Small intestine (tissue), 7 donors: Measurements from ENCODE around the gene EIF1B. TPM values are rescaled to one million over a fixed set of nuclear protein-coding genes. Genes with fewer than 3 reads are reported as not detected.

Experiments used
- DNase-seq, 2 donors: peaks; one replicate each; pipeline versions ENCODE4 v3.0.0 to v3.0.0-alpha.2; 2013
- FAIRE-seq: peaks from 2 replicates; lab custom pipeline; 2012; peaks lifted over from hg19 to GRCh38; lab: Jason Lieb, UNC
- H3K27ac ChIP-seq, 3 donors: one replicate each; pipeline ENCODE4 v1.5.1; 2013; ENCODE audit warnings: low read length in 2 of 3, mild to moderate bottlenecking in 2 of 3, control low read depth in 1 of 3, inconsistent platforms in 1 of 3, low read depth in 1 of 3, moderate library complexity in 1 of 3
- H3K27me3 ChIP-seq, 3 donors: one replicate each; pipeline ENCODE4 v1.6.1; 2013; ENCODE audit warnings: low read length in 3 of 3, inconsistent platforms in 1 of 3; ENCODE audit not compliant: control insufficient read depth in 3 of 3, insufficient read depth in 3 of 3
- H3K36me3 ChIP-seq, 3 donors: one replicate each; pipeline ENCODE4 v1.6.1; 2013; ENCODE audit warnings: low read length in 3 of 3, inconsistent platforms in 1 of 3, low read depth in 1 of 3, mild to moderate bottlenecking in 1 of 3, moderate library complexity in 1 of 3; ENCODE audit not compliant: control insufficient read depth in 3 of 3, insufficient read depth in 2 of 3
- H3K4me1 ChIP-seq, 3 donors: one replicate each; pipeline ENCODE4 v1.6.1; 2013; ENCODE audit warnings: low read length in 2 of 3, inconsistent platforms in 1 of 3, low read depth in 1 of 3, mild to moderate bottlenecking in 1 of 3, moderate library complexity in 1 of 3; ENCODE audit not compliant: control insufficient read depth in 3 of 3, insufficient read depth in 2 of 3
- H3K4me3 ChIP-seq, 3 donors: one replicate each; pipeline ENCODE4 v1.5.1; 2013; ENCODE audit warnings: low read length in 3 of 3, control low read depth in 1 of 3, inconsistent platforms in 1 of 3, low read depth in 1 of 3, mild to moderate bottlenecking in 1 of 3, moderate library complexity in 1 of 3
- H3K9me3 ChIP-seq, 2 donors: one replicate each; pipeline ENCODE4 v1.6.1; 2013; ENCODE audit warnings: low read depth in 1 of 2, low read length in 1 of 2; ENCODE audit not compliant: control insufficient read depth in 2 of 2, insufficient read depth in 1 of 2
- WGBS, 3 donors: extraction: QIAGEN DNeasy Blood & Tissue Kit; methylation state at CpG; one replicate each; pipeline ENCODE4 v1.1.7; 2013; 5-methylcytosine and 5-hydroxymethylcytosine counted together
- polyA plus RNA-seq, 4 donors: library from polyadenylated mRNA; stranded (reverse) in 3 of 4; unstranded in 1 of 4; fragments of 200-250 nt in 3 of 4; fragments of 120-200 nt in 1 of 4; gene quantifications; one replicate each; pipeline versions ENCODE4 v1.2.1 to v1.2.3, GENCODE V29; 2013
- donor health status: healthy with polysubstance abuse.
- donor health status: control.
- donor health status: control.
- donor health status: Bipolar disorder and iron deficiency.
- donor health status: healthy.

The EIF1B gene
- polyA plus RNA-seq, 4 donors: 56.1 to 118 (median 94.2) TPM

GRCh38 chr3:40328374-40328773, 18.9 kb downstream of the EIF1B start:
- Histone ChIP-seq H3K36me3 (no peaks in the 10 kb centered on the region), H3K4me3 (no peak overlapping the region), H3K4me1 (no peaks in the 10 kb centered on the region), H3K27ac (no peak overlapping the region), H3K9me3 (no peaks in the 10 kb centered on the region), H3K27me3 (no peaks in the 10 kb centered on the region)
- FAIRE-seq: no peak
- WGBS, 3 donors: 79 to 86% (median 83%) methylated on average over 5 of the region's 5 CpGs
- DNase-seq: no peak

- no peaks in the 10 kb centered on the region for H3K27me3 ChIP-seq
- no peak overlapping the region for H3K27ac ChIP-seq
- H3K4me3 ChIP-seq: no peak overlapping the region
- DNase-seq (no peak), FAIRE-seq (no peak)
- WGBS, 3 donors: 73 to 80% (median 76%) methylated on average over 4 of the region's 4 CpGs
- no peaks in the 10 kb centered on the region for H3K9me3 ChIP-seq
- no peaks in the 10 kb centered on the region for H3K4me1 ChIP-seq
- H3K36me3 ChIP-seq: no peaks in the 10 kb centered on the region
Measured at GRCh38 chr3:40329071-40329470, 19.6 kb downstream of the EIF1B start.

GRCh38 chr3:40332684-40333083, 23.2 kb downstream of the EIF1B start:
- no peak for DNase-seq
- FAIRE-seq: no peak
- Histone ChIP-seq H3K9me3 (no peaks in the 10 kb centered on the region), H3K4me1 (no peaks in the 10 kb centered on the region), H3K4me3 (no peak overlapping the region), H3K36me3 (no peaks in the 10 kb centered on the region), H3K27ac (no peak overlapping the region), H3K27me3 (no peaks in the 10 kb centered on the region)
- WGBS, 3 donors: 87 to 92% (median 89%) methylated on average over 10 of the region's 10 CpGs

GRCh38 chr3:40333416-40333815, 23.9 kb downstream of the EIF1B start:
- FAIRE-seq (no peak), DNase-seq (no peak)
- Histone ChIP-seq H3K27me3 (no peaks in the 10 kb centered on the region), H3K4me3 (no peak overlapping the region), H3K27ac (no peak overlapping the region), H3K36me3 (no peaks in the 10 kb centered on the region), H3K9me3 (no peaks in the 10 kb centered on the region), H3K4me1 (no peaks in the 10 kb centered on the region)
- WGBS, 3 donors: 88% methylated on average over 4 of the region's 4 CpGs

GRCh38 chr3:40333852-40334251, 24.3 kb downstream of the EIF1B start:
- Histone ChIP-seq H3K4me1 (no peaks in the 10 kb centered on the region), H3K9me3 (no peaks in the 10 kb centered on the region), H3K4me3 (no peak overlapping the region), H3K27me3 (no peaks in the 10 kb centered on the region), H3K36me3 (no peaks in the 10 kb centered on the region), H3K27ac (no peak overlapping the region)
- WGBS, 3 donors: 76 to 91% (median 85%) methylated on average over 4 of the region's 4 CpGs
- no peak for FAIRE-seq
- no peak for DNase-seq

- DNase-seq (no peak), FAIRE-seq (no peak)
- H3K4me3 ChIP-seq: no peak overlapping the region
- 50 to 58% (median 50%) methylated on average over 1 of the region's 1 CpG for WGBS, 3 donors
- H3K9me3 ChIP-seq: no peaks in the 10 kb centered on the region
- H3K36me3 ChIP-seq: no peaks in the 10 kb centered on the region
- H3K27me3 ChIP-seq: no peaks in the 10 kb centered on the region
- H3K27ac ChIP-seq: no peak overlapping the region
- no peaks in the 10 kb centered on the region for H3K4me1 ChIP-seq
Measured at GRCh38 chr3:40336101-40336500, 26.6 kb downstream of the EIF1B start.

GRCh38 chr3:40336511-40337135, 27.1 kb downstream of the EIF1B start:
- H3K4me1 ChIP-seq: no peaks in the 10 kb centered on the region
- no peak for DNase-seq
- no peaks in the 10 kb centered on the region for H3K9me3 ChIP-seq
- no peak overlapping the region for H3K4me3 ChIP-seq
- no peak for FAIRE-seq
- H3K27me3 ChIP-seq: no peaks in the 10 kb centered on the region
- H3K36me3 ChIP-seq: no peaks in the 10 kb centered on the region
- WGBS, 3 donors: 74 to 81% (median 75%) methylated on average over 4 of the region's 4 CpGs
- H3K27ac ChIP-seq: no peak overlapping the region

- no peaks in the 10 kb centered on the region for H3K36me3 ChIP-seq
- H3K4me3 ChIP-seq: no peak overlapping the region
- H3K4me1 ChIP-seq: no peaks in the 10 kb centered on the region
- H3K27ac ChIP-seq: no peak overlapping the region
- FAIRE-seq (no peak), DNase-seq (no peak)
- WGBS, 3 donors: 70 to 76% (median 75%) methylated on average over 9 of the region's 9 CpGs
- no peaks in the 10 kb centered on the region for H3K9me3 ChIP-seq
- no peaks in the 10 kb centered on the region for H3K27me3 ChIP-seq
Measured at GRCh38 chr3:40337136-40338108, 27.9 kb downstream of the EIF1B start.
